IMR-90 (cell line): Measurements from ENCODE around the gene PADI1. TPM values are rescaled to one million over a fixed set of nuclear protein-coding genes. Genes with fewer than 3 reads are reported as not detected.

Experiments used
- ATAC-seq: fragments of 200-7000 bp; cut with Tn5 transposase; 2 replicates; pipeline ENCODE4 v1.9.1; 2020; ENCODE audit warnings: low read depth, mild to moderate bottlenecking, moderate library complexity
- BruUV-seq: library from RNA; stranded (reverse); fragments of 400-500 nt; replicated peaks from 2 replicates; lab custom pipeline; 2021; lab: Mats Ljungman, UMichigan
- CTCF ChIA-PET: fragments of 300-600 bp; formaldehyde crosslinking; extraction: SDS; loops from one replicate; lab custom pipeline; 2021; ENCODE audit warnings: antibody characterized with exemption; lab: Yijun Ruan, JAX
- POLR2A ChIA-PET: fragments of 300-600 bp; sonication (Branson Sonifier 250); formaldehyde crosslinking; loops from one replicate; lab custom pipeline; 2022; ENCODE audit warnings: antibody characterized with exemption; ENCODE audit not compliant: unreplicated experiment; lab: Charles Lee
- DNase-seq: peaks from one replicate; pipeline ENCODE4 v3.0.0; 2013
- H2AFZ ChIP-seq: replicated peaks from 2 replicates; pipeline ENCODE3; 2013; ENCODE audit warnings: low read length, mild to moderate bottlenecking; ENCODE audit not compliant: poor library complexity
- H2AK5ac ChIP-seq: 2 replicates; pipeline ENCODE4 v1.6.1; 2013; ENCODE audit warnings: low read depth, low read length, inconsistent platforms
- H2AK9ac ChIP-seq: replicated peaks from 2 replicates; pipeline ENCODE3; 2013; ENCODE audit warnings: mild to moderate bottlenecking, low read depth, low read length, moderate library complexity; ENCODE audit not compliant: poor library complexity
- H2BK120ac ChIP-seq: 2 replicates; pipeline ENCODE4 v1.6.1; 2013; ENCODE audit warnings: low read depth, low read length, inconsistent platforms
- H2BK15ac ChIP-seq: 3 replicates; pipeline ENCODE4 v1.6.1; 2013; ENCODE audit warnings: low read depth, low read length, inconsistent platforms
- H2BK20ac ChIP-seq: 2 replicates; pipeline ENCODE4 v1.6.1; 2013; ENCODE audit warnings: low read depth, mild to moderate bottlenecking, inconsistent platforms, low read length, moderate library complexity
- H2BK5ac ChIP-seq: 2 replicates; pipeline ENCODE4 v1.6.1; 2013; ENCODE audit warnings: mild to moderate bottlenecking, low read depth, low read length, inconsistent platforms; ENCODE audit not compliant: poor library complexity, severe bottlenecking
- H3K14ac ChIP-seq: replicated peaks from 2 replicates; pipeline ENCODE4 v1.6.1; 2013; ENCODE audit warnings: low read depth, low read length, inconsistent platforms
- H3K18ac ChIP-seq: 2 replicates; pipeline ENCODE4 v1.6.1; 2013; ENCODE audit warnings: low read depth, low read length, control low read depth
- H3K23ac ChIP-seq: 2 replicates; pipeline ENCODE4 v1.6.1; 2013; ENCODE audit warnings: low read depth, low read length, inconsistent platforms
- H3K27ac ChIP-seq: 2 replicates; pipeline ENCODE4 v1.5.1; 2013; ENCODE audit warnings: mild to moderate bottlenecking, control low read depth, low read length; ENCODE audit not compliant: insufficient read depth
- H3K27me3 ChIP-seq: 2 replicates; pipeline ENCODE4 v1.6.1; 2013; ENCODE audit warnings: low read length; ENCODE audit not compliant: control insufficient read depth, insufficient read depth
- H3K36me3 ChIP-seq: 2 replicates; pipeline ENCODE4 v1.6.1; 2013; ENCODE audit warnings: low read length, mixed read lengths; ENCODE audit not compliant: control insufficient read depth, insufficient read depth
- H3K4ac ChIP-seq: 2 replicates; pipeline ENCODE4 v1.6.1; 2013; ENCODE audit warnings: low read depth, low read length, inconsistent platforms
- H3K4me1 ChIP-seq: 2 replicates; pipeline ENCODE4 v1.6.1; 2013; ENCODE audit warnings: low read length, mixed read lengths; ENCODE audit not compliant: control insufficient read depth, insufficient read depth
- H3K4me2 ChIP-seq: 2 replicates; pipeline ENCODE4 v1.6.1; 2013; ENCODE audit warnings: low read depth, mild to moderate bottlenecking, control low read depth, low read length, moderate library complexity
- H3K4me3 ChIP-seq: 2 replicates; pipeline ENCODE4 v1.5.1; 2013; ENCODE audit warnings: low read depth, mild to moderate bottlenecking, control low read depth, low read length, moderate library complexity; ENCODE audit not compliant: insufficient read depth
- H3K56ac ChIP-seq: 2 replicates; pipeline ENCODE4 v1.6.1; 2013; ENCODE audit warnings: low read length, inconsistent platforms; ENCODE audit not compliant: insufficient read depth; ENCODE audit errors: extremely low read depth
- H3K79me1 ChIP-seq, 2 experiments: 2 replicates each; pipeline ENCODE4 v1.6.1; 2013; ENCODE audit warnings: low read length in 2 of 2, inconsistent platforms in 1 of 2, low read depth in 1 of 2
- H3K9ac ChIP-seq: 2 replicates; pipeline ENCODE4 v1.6.1; 2013; ENCODE audit warnings: low read depth, low read length, control low read depth
- H3K9me1 ChIP-seq: 2 replicates; pipeline ENCODE4 v1.6.1; 2013; ENCODE audit warnings: low read length, inconsistent platforms; ENCODE audit not compliant: insufficient read depth
- H3K9me3 ChIP-seq: 2 replicates; pipeline ENCODE4 v1.6.1; 2013; ENCODE audit warnings: low read length; ENCODE audit not compliant: control insufficient read depth, insufficient read depth
- H4K20me1 ChIP-seq: 2 replicates; pipeline ENCODE4 v1.6.1; 2013; ENCODE audit warnings: low read length, inconsistent platforms; ENCODE audit not compliant: insufficient read depth
- H4K5ac ChIP-seq: 2 replicates; pipeline ENCODE4 v1.6.1; 2013; ENCODE audit warnings: mild to moderate bottlenecking, low read depth, low read length, control low read depth
- H4K8ac ChIP-seq, 2 experiments: 2 replicates each; pipeline ENCODE4 v1.6.1; 2013; ENCODE audit warnings: low read depth in 2 of 2, low read length in 2 of 2, control low read depth in 1 of 2, inconsistent platforms in 1 of 2
- H4K91ac ChIP-seq: 2 replicates; pipeline ENCODE4 v1.6.1; 2013; ENCODE audit warnings: low read depth, low read length, inconsistent platforms; ENCODE audit not compliant: insufficient read depth
- BHLHE40 ChIP-seq: fragments of 150-350 bp; IDR thresholded peaks from 2 replicates; pipeline ENCODE4 v1.6.1; 2016; ENCODE audit warnings: mild to moderate bottlenecking, low read depth, low read length
- CEBPB ChIP-seq: IDR thresholded peaks from 2 replicates; pipeline ENCODE4 v1.6.1; 2012; ENCODE audit warnings: low read depth, low read length, improper control_type of control experiment
- CHD1 ChIP-seq: IDR thresholded peaks from 2 replicates; pipeline ENCODE4 v1.6.1; 2012; ENCODE audit warnings: low read depth, low read length, improper control_type of control experiment
- CTCF ChIP-seq: conservative IDR thresholded peaks from 2 replicates; pipeline ENCODE4 v1.5.1; 2012; ENCODE audit warnings: mild to moderate bottlenecking, low read depth, low read length, improper control_type of control experiment
- ELK1 ChIP-seq: fragments of 150-350 bp; IDR thresholded peaks from 2 replicates; pipeline ENCODE4 v1.6.1; 2016; ENCODE audit warnings: low read depth, mild to moderate bottlenecking, low read length, moderate library complexity, borderline replicate concordance
- FOS ChIP-seq: fragments of 150-350 bp; IDR thresholded peaks from 2 replicates; pipeline ENCODE4 v1.6.1; 2016; ENCODE audit warnings: low read depth, low read length
- MAFK ChIP-seq: IDR thresholded peaks from 2 replicates; pipeline ENCODE4 v1.6.1; 2012; ENCODE audit warnings: low read depth, low read length, improper control_type of control experiment
- MAZ ChIP-seq: IDR thresholded peaks from 2 replicates; pipeline ENCODE4 v1.6.1; 2012; ENCODE audit warnings: low read depth, mild to moderate bottlenecking, low read length, improper control_type of control experiment, moderate library complexity, borderline replicate concordance
- MXI1 ChIP-seq: IDR thresholded peaks from 2 replicates; pipeline ENCODE4 v1.6.1; 2012; ENCODE audit warnings: low read depth, mild to moderate bottlenecking, low read length, moderate library complexity, borderline replicate concordance
- NFE2L2 ChIP-seq: fragments of 150-350 bp; IDR thresholded peaks from 2 replicates; pipeline ENCODE4 v1.6.1; 2016; ENCODE audit warnings: low read depth, mild to moderate bottlenecking, low read length
- POLR2A ChIP-seq: IDR thresholded peaks from 2 replicates; pipeline ENCODE4 v1.6.1; 2012; ENCODE audit warnings: mild to moderate bottlenecking, low read depth, low read length
- RAD21 ChIP-seq: IDR thresholded peaks from 2 replicates; pipeline ENCODE4 v1.6.1; 2012; ENCODE audit warnings: low read length, improper control_type of control experiment
- RCOR1 ChIP-seq: IDR thresholded peaks from 2 replicates; pipeline ENCODE4 v1.6.1; 2012; ENCODE audit warnings: mild to moderate bottlenecking, low read length, improper control_type of control experiment; ENCODE audit not compliant: insufficient replicate concordance
- RFX5 ChIP-seq: IDR thresholded peaks from 2 replicates; pipeline ENCODE4 v1.8.0; 2012; ENCODE audit warnings: low read depth, mild to moderate bottlenecking, low read length, moderate library complexity
- SMC3 ChIP-seq: fragments of 150-350 bp; IDR thresholded peaks from 2 replicates; pipeline ENCODE4 v1.6.1; 2016; ENCODE audit warnings: low read depth, mild to moderate bottlenecking, antibody characterized with exemption, low read length, moderate library complexity
- USF2 ChIP-seq: fragments of 150-350 bp; IDR thresholded peaks from 2 replicates; pipeline ENCODE4 v1.6.1; 2017; ENCODE audit warnings: mild to moderate bottlenecking, antibody characterized with exemption, low read length, low read depth
- WGBS, 2 experiments: methylation state at CpG; one replicate each; pipeline versions ENCODE4 v1.1.5 to v1.1.7; 2013; ENCODE audit warnings: missing lambda C conversion rate in 2 of 2; ENCODE audit not compliant: insufficient read length in 1 of 2; ENCODE audit errors: extremely low coverage in 2 of 2; 5-methylcytosine and 5-hydroxymethylcytosine counted together
- dilution Hi-C: fragments of 300-500 bp; cut with HindIII; formaldehyde crosslinking; loops from one replicate; pipeline ENCODE4 v1.14.3; 2018; ENCODE audit warnings: low sequenced_read_pairs; ENCODE audit not compliant: unreplicated experiment
- in situ Hi-C: fragments of 300-500 bp; cut with MboI; formaldehyde crosslinking; loops from 3 replicates; pipeline ENCODE4 v1.14.3; 2019; ENCODE audit warnings: low sequenced_read_pairs, inconsistent platforms, mixed read lengths
- intact Hi-C: fragments of 100-400 bp; cut with micrococcal nuclease; formaldehyde crosslinking; loops from 2 replicates; pipeline ENCODE4 v1.10.0; 2022
- polyA plus RNA-seq, 3 experiments: library from polyadenylated mRNA; depleted of rRNA; stranded (reverse); fragments of >200 nt; gene quantifications; 2 replicates each; pipeline ENCODE4 v1.2.3, GENCODE V29; 2012; ENCODE audit warnings: low replicate concordance in 1 of 3
- total RNA-seq: library from RNA; depleted of rRNA; stranded (reverse); fragments of >200 nt; gene quantifications from 2 replicates; pipeline ENCODE4 v1.2.3, GENCODE V29; 2012

PADI1 gene
- total and polyA plus RNA-seq, 2 of the 4 experiments (the other 2 are of a cell fraction), result 0.17 TPM; not detected in 1

- Histone ChIP-seq H3K4me3 (no peak overlapping the region), H2AK9ac (peak overlapping the region; percentile 16), H3K9ac (no peak overlapping the region), H3K36me3 (no peaks in the 10 kb centered on the region), H4K20me1 (no peaks in the 10 kb centered on the region), H3K9me1 (no peaks in the 10 kb centered on the region), H3K18ac (no peak overlapping the region), H3K4me2 (no peak overlapping the region), H3K9me3 (no peaks in the 10 kb centered on the region), H3K27me3 (peaks cover 17% of the 10 kb centered on the region), H2AFZ (no peak overlapping the region), H2BK20ac (no peak overlapping the region), H2BK120ac (no peak overlapping the region), H3K27ac (no peak overlapping the region), H4K5ac (no peak overlapping the region), H2AK5ac (no peak overlapping the region), H3K23ac (no peak overlapping the region), H3K14ac (no peak overlapping the region), H3K4ac (no peak overlapping the region), H4K91ac (no peak overlapping the region), H3K79me1 (no peaks in the 10 kb centered on the region), H2BK15ac (no peak overlapping the region), H3K56ac (no peak overlapping the region), H3K4me1 (no peaks in the 10 kb centered on the region), H2BK5ac (no peak overlapping the region), H4K8ac (no peak overlapping the region)
- dilution Hi-C loops (no loop called here), intact Hi-C loops (no loop called here), in situ Hi-C loops (no loop called here)
- no peak for DNase-seq
- CTCF ChIA-PET, result interaction anchor here (1.3 kb wide), 1 partner anchor 145 kb away, joined by 3 read pairs; no protein-coding TSS in a partner anchor
- no peak for ATAC-seq
- WGBS, 2 experiments, result 61% methylated on average over 4 of the region's 13 CpGs; no CpG with 5 or more reads in 1 of the 2 experiments
- TF ChIP-seq SMC3 (no peak), CTCF (no peak), MAFK (no peak), MXI1 (no peak), CEBPB (no peak), MAZ (no peak), POLR2A (no peak), RCOR1 (no peak), CHD1 (no peak), NFE2L2 (no peak), RAD21 (no peak), USF2 (no peak), FOS (no peak), ELK1 (no peak), RFX5 (no peak), BHLHE40 (no peak)
- POLR2A ChIA-PET, result no interaction called here
- BruUV-seq, result no TSS peak
These were observed 68.2 kb downstream of the PADI1 start for GRCh38 chr1:17273096-17273495.
